ENCODE measurements around the gene EIF3B.
"Not testable (repeated sequence)": the region's sequence is repeated elsewhere in the genome, so short reads cannot be mapped to it uniquely, and the experiment has no call there.

Gene EIF3B

DNA sequence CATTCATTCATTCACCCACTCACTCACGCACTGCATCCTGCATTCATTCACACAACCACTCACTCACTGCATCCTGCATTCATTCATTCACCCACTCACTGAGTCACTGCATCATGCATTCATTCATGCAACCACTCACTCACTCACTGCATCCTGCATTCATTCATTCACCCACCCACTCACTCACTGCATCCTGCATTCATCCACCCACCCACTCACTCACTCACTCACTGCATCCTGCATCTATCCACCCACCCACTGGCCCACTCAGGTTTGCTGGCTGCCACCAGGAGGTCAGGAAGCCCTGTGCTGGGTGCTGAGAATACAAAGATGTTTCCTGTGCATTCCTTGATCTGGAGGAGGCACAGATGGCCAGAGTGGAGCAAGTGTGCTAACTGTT lies 38.0 kb upstream of the EIF3B start:
- Histone ChIP-seq H3K4me3 (ENCODE audit: low read length in 2 of 2) (no peak overlapping the region), H3K36me3 (ENCODE audit: control insufficient read depth in 2 of 2, insufficient read depth in 2 of 2, low read length in 2 of 2) (no peaks in the 10 kb centered on the region), H3K27ac (ENCODE audit: low read length) (no peak overlapping the region), H3K27me3 (ENCODE audit: control insufficient read depth in 1 of 2, insufficient read depth in 2 of 2, low read length in 2 of 2) (no peaks in the 10 kb centered on the region), H3K4me1 (ENCODE audit: control insufficient read depth, insufficient read depth, low read length) (peaks cover 12% of the 10 kb centered on the region), H3K9me3 (ENCODE audit: control insufficient read depth in 2 of 2, low read length in 2 of 2) (no peaks in the 10 kb centered on the region), H3K9ac (ENCODE audit: low read length in 2 of 2) (no peak overlapping the region)

DNA sequence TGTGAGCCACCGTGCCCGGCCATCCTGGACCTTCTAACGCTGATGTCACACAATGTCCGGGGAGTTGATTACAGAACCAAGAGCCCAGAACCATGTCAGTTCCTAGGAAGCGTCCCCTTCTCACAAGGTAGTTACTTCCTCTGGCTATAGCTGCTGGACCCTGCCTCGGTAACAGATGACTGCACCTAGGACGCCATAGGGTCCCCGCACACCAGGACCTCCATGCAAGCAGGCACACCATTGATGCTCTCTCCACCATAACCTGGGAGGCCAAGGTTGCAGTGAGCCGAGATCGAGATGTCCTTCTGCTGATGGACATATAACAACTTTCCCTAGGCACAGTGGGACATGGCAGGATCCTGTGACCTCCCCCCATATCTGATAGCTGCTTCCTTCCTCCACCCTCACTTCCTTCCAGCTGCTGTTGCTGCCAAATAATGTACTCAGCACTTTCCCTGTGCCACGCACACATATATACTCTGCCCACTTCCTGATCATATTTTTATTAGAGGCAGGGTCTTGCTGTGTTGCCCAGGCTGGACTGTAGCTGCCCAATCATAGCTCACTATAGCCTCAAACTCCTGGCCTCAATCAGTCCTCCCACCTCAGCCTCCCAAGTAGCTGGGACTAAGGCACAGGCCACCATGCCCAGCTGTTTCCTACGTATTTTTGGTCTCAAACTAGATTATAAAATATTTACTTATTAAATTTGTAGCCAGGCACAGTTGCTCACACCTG lies 36.9 kb upstream of the EIF3B start:
- no peak overlapping the region for H3K9ac ChIP-seq (ENCODE audit: low read length in 2 of 2)
- H3K27me3 ChIP-seq (ENCODE audit: control insufficient read depth in 1 of 2, insufficient read depth in 2 of 2, low read length in 2 of 2), result no peaks in the 10 kb centered on the region
- H3K4me3 ChIP-seq (ENCODE audit: low read length in 2 of 2), result no peak overlapping the region
- no peaks in the 10 kb centered on the region for H3K9me3 ChIP-seq (ENCODE audit: control insufficient read depth in 2 of 2, low read length in 2 of 2)
- no peaks in the 10 kb centered on the region for H3K36me3 ChIP-seq (ENCODE audit: control insufficient read depth in 2 of 2, insufficient read depth in 2 of 2, low read length in 2 of 2)
- H3K27ac ChIP-seq (ENCODE audit: low read length), result no peak overlapping the region
- H3K4me1 ChIP-seq (ENCODE audit: control insufficient read depth, insufficient read depth, low read length), result peaks cover 8% of the 10 kb centered on the region

DNA sequence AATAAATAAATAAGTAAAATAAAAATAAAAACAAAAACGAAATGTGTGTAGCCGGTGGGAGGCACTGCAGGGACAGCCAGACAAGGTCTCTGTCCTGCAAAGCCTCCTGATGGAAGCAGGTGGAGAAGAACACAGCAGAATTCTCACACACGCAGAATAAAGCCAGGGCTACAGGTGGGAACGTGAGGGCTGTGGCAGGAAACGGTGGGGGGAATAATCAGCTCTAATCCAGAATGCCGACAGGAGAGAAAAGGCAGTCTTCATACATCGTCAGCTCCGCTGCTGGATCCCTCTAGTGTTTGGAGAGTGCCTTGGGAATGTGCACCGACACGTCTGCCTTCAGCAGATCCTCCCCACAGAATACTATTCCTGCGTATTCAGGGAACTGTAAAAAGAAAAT lies 33.6 kb upstream of the EIF3B start:
- Histone ChIP-seq H3K9ac (ENCODE audit: low read length in 2 of 2) (no peak overlapping the region), H3K9me3 (ENCODE audit: control insufficient read depth in 2 of 2, low read length in 2 of 2) (no peaks in the 10 kb centered on the region), H3K4me3 (ENCODE audit: low read length in 2 of 2) (no peak overlapping the region), H3K27me3 (ENCODE audit: control insufficient read depth in 1 of 2, insufficient read depth in 2 of 2, low read length in 2 of 2) (no peaks in the 10 kb centered on the region), H3K4me1 (ENCODE audit: control insufficient read depth, insufficient read depth, low read length) (no peaks in the 10 kb centered on the region), H3K27ac (ENCODE audit: low read length) (no peak overlapping the region), H3K36me3 (ENCODE audit: control insufficient read depth in 2 of 2, insufficient read depth in 2 of 2, low read length in 2 of 2) (no peaks in the 10 kb centered on the region)

DNA sequence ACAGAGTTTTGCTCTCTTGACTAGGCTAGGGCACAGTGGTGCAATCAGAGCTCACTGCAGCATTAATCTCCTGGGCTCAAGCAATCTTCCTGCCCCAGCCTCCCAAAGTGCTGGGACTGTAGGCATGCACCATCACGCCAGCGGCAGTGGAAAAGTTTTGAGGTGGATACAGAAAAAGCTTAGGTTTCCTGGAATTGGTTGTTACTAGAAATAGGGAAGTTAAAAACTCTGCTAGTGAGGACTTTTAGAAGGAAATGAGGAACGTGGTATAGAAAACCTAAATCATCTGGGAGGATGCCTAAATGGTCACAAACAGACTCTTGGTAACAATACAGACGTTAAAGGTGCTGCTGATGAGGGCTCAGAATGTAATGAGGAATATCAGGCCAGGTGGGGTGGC lies 29.5 kb upstream of the EIF3B start:
- no peak overlapping the region for H3K27ac ChIP-seq (ENCODE audit: low read length)
- no peak overlapping the region for H3K4me3 ChIP-seq (ENCODE audit: low read length in 2 of 2)
- H3K4me1 ChIP-seq (ENCODE audit: control insufficient read depth, insufficient read depth, low read length), result no peaks in the 10 kb centered on the region
- H3K9me3 ChIP-seq (ENCODE audit: control insufficient read depth in 2 of 2, low read length in 2 of 2), result no peaks in the 10 kb centered on the region
- no peaks in the 10 kb centered on the region for H3K27me3 ChIP-seq (ENCODE audit: control insufficient read depth in 1 of 2, insufficient read depth in 2 of 2, low read length in 2 of 2)
- H3K9ac ChIP-seq (ENCODE audit: low read length in 2 of 2), result no peak overlapping the region
- no peaks in the 10 kb centered on the region for H3K36me3 ChIP-seq (ENCODE audit: control insufficient read depth in 2 of 2, insufficient read depth in 2 of 2, low read length in 2 of 2)

DNA sequence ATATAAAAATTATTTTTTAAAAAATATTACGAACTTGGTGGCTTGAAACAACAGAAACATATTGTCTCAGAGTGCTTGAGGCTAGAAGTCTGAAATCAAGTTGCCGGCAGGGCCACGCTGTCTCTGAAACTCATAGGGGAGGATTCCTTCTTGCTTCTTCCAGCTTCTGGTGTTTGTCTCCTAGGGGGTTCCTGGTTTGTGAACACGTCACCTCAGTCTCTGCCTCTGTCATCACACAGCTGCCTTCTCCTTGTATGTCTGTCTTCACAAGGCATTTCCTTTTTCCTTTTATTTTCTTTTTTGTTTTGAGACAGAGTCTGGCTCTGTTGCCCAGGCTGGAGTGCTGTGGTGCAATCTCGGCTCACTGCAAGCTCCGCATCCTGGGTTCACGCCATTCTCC lies 27.7 kb upstream of the EIF3B start:
- Histone ChIP-seq H3K9ac (ENCODE audit: low read length in 2 of 2) (no peak overlapping the region), H3K27me3 (ENCODE audit: control insufficient read depth in 1 of 2, insufficient read depth in 2 of 2, low read length in 2 of 2) (no peaks in the 10 kb centered on the region), H3K4me1 (ENCODE audit: control insufficient read depth, insufficient read depth, low read length) (no peaks in the 10 kb centered on the region), H3K27ac (ENCODE audit: low read length) (no peak overlapping the region), H3K9me3 (ENCODE audit: control insufficient read depth in 2 of 2, low read length in 2 of 2) (no peaks in the 10 kb centered on the region), H3K4me3 (ENCODE audit: low read length in 2 of 2) (no peak overlapping the region), H3K36me3 (ENCODE audit: control insufficient read depth in 2 of 2, insufficient read depth in 2 of 2, low read length in 2 of 2) (no peaks in the 10 kb centered on the region)

DNA sequence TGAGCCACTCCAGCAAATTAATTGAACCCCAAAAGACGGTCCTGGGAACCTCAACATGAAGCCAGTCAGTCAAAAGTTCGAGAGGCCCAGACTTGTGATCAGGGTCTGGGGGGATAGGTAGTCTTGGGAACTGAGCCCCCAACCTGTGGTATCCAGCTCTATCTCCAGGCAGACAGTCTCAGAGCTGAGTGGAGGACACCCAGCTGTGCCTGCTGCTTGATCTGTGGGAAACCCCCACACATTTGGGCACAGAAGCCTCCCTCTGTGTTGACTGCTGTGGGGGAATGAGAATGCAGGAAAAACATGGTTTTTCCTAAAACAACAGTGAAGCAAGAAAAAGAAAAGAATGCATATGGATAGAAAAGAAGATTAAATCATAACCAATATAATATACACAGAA lies 24.1 kb upstream of the EIF3B start:
- Histone ChIP-seq H3K4me3 (ENCODE audit: low read length in 2 of 2) (no peak overlapping the region), H3K4me1 (ENCODE audit: control insufficient read depth, insufficient read depth, low read length) (no peaks in the 10 kb centered on the region), H3K9me3 (ENCODE audit: control insufficient read depth in 2 of 2, low read length in 2 of 2) (no peaks in the 10 kb centered on the region), H3K27ac (ENCODE audit: low read length) (no peak overlapping the region), H3K9ac (ENCODE audit: low read length in 2 of 2) (no peak overlapping the region), H3K27me3 (ENCODE audit: control insufficient read depth in 1 of 2, insufficient read depth in 2 of 2, low read length in 2 of 2) (no peaks in the 10 kb centered on the region), H3K36me3 (ENCODE audit: control insufficient read depth in 2 of 2, insufficient read depth in 2 of 2, low read length in 2 of 2) (no peaks in the 10 kb centered on the region)

DNA sequence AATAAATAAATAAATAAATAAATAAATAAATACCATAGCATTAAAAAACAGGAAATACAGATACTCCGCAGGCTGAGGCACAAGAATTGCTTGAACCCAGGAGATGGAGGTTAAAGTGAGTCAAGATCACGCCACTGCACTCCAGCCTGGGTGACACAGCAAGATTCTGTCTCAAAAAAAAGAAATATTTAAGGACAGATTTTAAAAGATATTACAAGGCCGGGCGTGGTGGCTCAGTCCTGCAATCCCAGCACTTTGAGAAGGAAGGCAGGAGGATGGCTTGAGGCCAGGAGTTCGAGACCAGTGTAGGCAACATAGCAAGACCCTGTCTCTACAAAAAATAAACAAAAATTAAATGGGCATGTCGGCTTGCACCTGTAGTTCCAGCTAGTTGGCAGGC lies 22.9 kb upstream of the EIF3B start:
- Histone ChIP-seq H3K4me1 (ENCODE audit: control insufficient read depth, insufficient read depth, low read length) (no peaks in the 10 kb centered on the region), H3K9me3 (ENCODE audit: control insufficient read depth in 2 of 2, low read length in 2 of 2) (no peaks in the 10 kb centered on the region), H3K9ac (ENCODE audit: low read length in 2 of 2) (no peak overlapping the region), H3K36me3 (ENCODE audit: control insufficient read depth in 2 of 2, insufficient read depth in 2 of 2, low read length in 2 of 2) (no peaks in the 10 kb centered on the region), H3K27ac (ENCODE audit: low read length) (no peak overlapping the region), H3K27me3 (ENCODE audit: control insufficient read depth in 1 of 2, insufficient read depth in 2 of 2, low read length in 2 of 2) (no peaks in the 10 kb centered on the region), H3K4me3 (ENCODE audit: low read length in 2 of 2) (no peak overlapping the region)

DNA sequence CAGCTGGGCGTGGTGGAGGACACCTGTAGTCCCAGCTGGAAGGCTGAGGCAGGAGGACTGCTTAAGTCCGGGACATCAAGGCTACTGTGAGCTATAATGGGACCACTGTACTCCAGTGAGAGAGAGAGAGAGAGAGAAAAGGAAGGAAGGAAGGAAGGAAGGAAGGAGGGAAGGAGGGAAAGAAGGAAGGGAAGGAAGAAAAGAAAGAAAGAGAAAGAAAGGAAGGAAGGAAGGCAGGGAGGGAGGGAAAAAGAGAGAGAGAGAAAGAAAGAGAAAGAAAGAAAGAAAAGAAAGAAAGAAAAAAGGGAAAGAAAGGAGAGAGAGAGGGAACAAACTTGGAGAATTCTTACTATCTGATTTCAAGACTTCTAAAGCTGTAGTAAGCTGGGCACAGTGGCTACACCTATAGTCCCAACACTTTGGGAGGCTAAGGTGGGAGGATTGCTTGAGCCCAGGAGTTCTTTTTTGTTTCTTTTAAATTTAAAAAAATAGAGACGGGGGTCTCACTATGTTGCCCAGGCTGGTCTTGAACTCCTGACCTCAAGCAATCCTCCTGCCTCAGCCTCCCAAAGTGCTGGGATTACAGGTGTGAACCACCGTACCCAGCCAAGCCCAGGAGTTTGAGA lies 21.9 kb upstream of the EIF3B start:
- not testable (repeated sequence) for H3K9me3 ChIP-seq (ENCODE audit: control insufficient read depth in 2 of 2, low read length in 2 of 2); H3K36me3 ChIP-seq (ENCODE audit: control insufficient read depth in 2 of 2, insufficient read depth in 2 of 2, low read length in 2 of 2); H3K4me3 ChIP-seq (ENCODE audit: low read length in 2 of 2); H3K27ac ChIP-seq (ENCODE audit: low read length); H3K9ac ChIP-seq (ENCODE audit: low read length in 2 of 2); H3K27me3 ChIP-seq (ENCODE audit: control insufficient read depth in 1 of 2, insufficient read depth in 2 of 2, low read length in 2 of 2); H3K4me1 ChIP-seq (ENCODE audit: control insufficient read depth, insufficient read depth, low read length)

DNA sequence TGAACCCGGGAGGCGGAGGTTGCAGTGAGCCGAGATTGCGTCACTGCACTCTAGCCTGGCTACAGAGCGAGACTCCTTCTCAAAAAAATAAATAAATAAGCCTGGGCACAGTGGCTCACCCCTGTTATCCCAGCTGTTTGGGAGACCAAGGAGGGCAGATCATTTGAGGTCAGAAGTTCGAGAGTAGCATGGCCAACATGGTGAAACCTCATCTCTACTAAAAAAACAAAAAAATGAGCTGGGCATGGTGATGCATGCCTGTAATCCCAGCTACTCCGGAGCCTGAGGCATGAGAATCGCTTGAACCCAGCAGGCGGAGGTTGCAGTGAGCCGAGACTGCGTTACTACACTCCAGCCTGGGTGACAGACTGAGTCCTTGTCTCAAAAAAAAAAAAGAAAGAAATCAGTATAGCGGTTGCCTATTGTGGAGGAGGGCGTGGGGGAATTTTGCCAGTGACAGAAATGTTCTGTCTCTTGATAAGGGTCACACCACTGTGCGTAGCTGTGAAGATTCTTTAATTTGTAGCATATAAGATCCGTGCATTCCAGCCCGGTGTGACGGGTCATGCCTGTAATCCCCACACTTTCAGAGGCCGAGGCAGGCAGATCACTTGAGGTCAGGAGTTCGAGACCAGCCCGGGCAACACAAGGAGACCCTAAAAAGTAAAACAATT lies 17.9 kb upstream of the EIF3B start:
- Histone ChIP-seq H3K9ac (ENCODE audit: low read length in 2 of 2) (no peak overlapping the region), H3K9me3 (ENCODE audit: control insufficient read depth in 2 of 2, low read length in 2 of 2) (no peaks in the 10 kb centered on the region), H3K4me1 (ENCODE audit: control insufficient read depth, insufficient read depth, low read length) (no peaks in the 10 kb centered on the region), H3K36me3 (ENCODE audit: control insufficient read depth in 2 of 2, insufficient read depth in 2 of 2, low read length in 2 of 2) (no peaks in the 10 kb centered on the region), H3K27ac (ENCODE audit: low read length) (no peak overlapping the region), H3K4me3 (ENCODE audit: low read length in 2 of 2) (no peak overlapping the region), H3K27me3 (ENCODE audit: control insufficient read depth in 1 of 2, insufficient read depth in 2 of 2, low read length in 2 of 2) (no peaks in the 10 kb centered on the region)

DNA sequence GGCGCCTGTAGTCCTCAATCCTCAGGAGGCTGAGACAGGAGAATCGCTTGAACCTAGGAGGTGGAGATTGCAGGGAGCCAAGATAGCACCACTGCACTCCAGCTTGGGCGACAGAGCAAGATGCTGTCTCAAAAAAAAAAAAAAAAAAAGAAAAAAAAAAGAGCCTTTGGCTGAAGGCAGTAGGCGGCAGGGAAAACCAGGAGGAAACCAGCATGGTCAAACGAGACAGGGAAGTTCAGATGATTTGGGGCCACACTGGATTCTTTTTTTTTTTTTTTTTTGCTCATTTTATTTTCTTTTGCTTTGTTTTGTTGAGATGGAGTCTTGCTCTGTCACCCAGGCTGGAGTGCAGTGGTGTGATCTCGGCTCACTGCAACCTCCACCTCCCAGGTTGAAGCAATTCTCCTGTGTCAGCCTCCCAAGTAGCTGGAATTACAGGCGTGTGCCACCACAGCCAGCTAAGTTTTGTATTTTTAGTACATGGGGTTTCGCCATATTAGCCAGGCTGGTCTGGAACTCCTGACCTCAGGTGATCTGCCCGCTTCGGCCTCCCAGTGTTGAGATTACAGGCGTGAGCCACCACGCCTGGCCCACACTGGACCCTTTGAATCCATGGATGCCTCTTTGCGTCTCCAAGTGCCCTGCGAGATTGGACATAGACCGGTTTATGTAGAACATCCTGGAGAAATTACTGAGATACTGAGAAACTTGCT lies 7.1 kb upstream of the EIF3B start:
- not testable (repeated sequence) for H3K27me3 ChIP-seq (ENCODE audit: control insufficient read depth in 1 of 2, insufficient read depth in 2 of 2, low read length in 2 of 2); H3K27ac ChIP-seq (ENCODE audit: low read length); H3K9me3 ChIP-seq (ENCODE audit: control insufficient read depth in 2 of 2, low read length in 2 of 2); H3K36me3 ChIP-seq (ENCODE audit: control insufficient read depth in 2 of 2, insufficient read depth in 2 of 2, low read length in 2 of 2); H3K4me3 ChIP-seq (ENCODE audit: low read length in 2 of 2); H3K4me1 ChIP-seq (ENCODE audit: control insufficient read depth, insufficient read depth, low read length)
- peak overlapping the region in 1 of 2 donors; percentile 58 for H3K9ac ChIP-seq (ENCODE audit: low read length in 2 of 2)
